Smooth muscle cell (in vitro differentiated cells): ENCODE results near the gene RFTN1. TPM values are rescaled to one million over a fixed set of nuclear protein-coding genes. Genes with fewer than 3 reads are reported as not detected.

Experiments
- DNase-seq: peaks from one replicate; lab custom pipeline; 2025; ENCODE audit not compliant: unreplicated experiment; lab: John Stamatoyannopoulos, UW
- H2AFZ ChIP-seq: fragments of 200-600 bp; sonication (generic); 2 replicates; pipeline ENCODE4 v1.6.0; 2016; ENCODE audit warnings: antibody characterized with exemption, low read depth, mild to moderate bottlenecking
- H3F3A ChIP-seq: fragments of 200-600 bp; sonication (generic); 2 replicates; pipeline ENCODE4 v1.6.0; 2017; ENCODE audit warnings: antibody characterized with exemption, low read depth
- H3K27ac ChIP-seq: fragments of 200-600 bp; sonication (generic); 2 replicates; pipeline ENCODE4 v1.5.1; 2016; ENCODE audit warnings: low read depth, mild to moderate bottlenecking
- H3K27me3 ChIP-seq: fragments of 200-600 bp; sonication (generic); 2 replicates; pipeline ENCODE4 v1.6.1; 2016; ENCODE audit warnings: low read depth, mild to moderate bottlenecking
- H3K36me3 ChIP-seq: fragments of 200-600 bp; sonication (generic); 2 replicates; pipeline ENCODE4 v1.5.1; 2016; ENCODE audit warnings: low read depth
- H3K4me1 ChIP-seq: fragments of 200-600 bp; sonication (generic); 2 replicates; pipeline ENCODE4 v1.5.1; 2016; ENCODE audit warnings: low read depth
- H3K4me2 ChIP-seq: fragments of 200-600 bp; sonication (generic); 2 replicates; pipeline ENCODE4 v1.6.0; 2016; ENCODE audit warnings: mild to moderate bottlenecking
- H3K4me3 ChIP-seq: fragments of 200-600 bp; sonication (generic); 2 replicates; pipeline ENCODE4 v1.5.1; 2016; ENCODE audit warnings: mild to moderate bottlenecking
- H3K79me2 ChIP-seq: fragments of 200-600 bp; sonication (generic); 2 replicates; pipeline ENCODE4 v1.6.0; 2016; ENCODE audit warnings: low read depth, mild to moderate bottlenecking
- H3K9ac ChIP-seq: fragments of 200-600 bp; sonication (generic); 2 replicates; pipeline ENCODE4 v1.6.0; 2016; ENCODE audit warnings: low read depth
- H3K9me3 ChIP-seq: fragments of 200-600 bp; sonication (generic); replicated peaks from 2 replicates; pipeline ENCODE4 v1.5.1; 2016; ENCODE audit warnings: low read depth
- H4K20me1 ChIP-seq: fragments of 200-600 bp; sonication (generic); 2 replicates; pipeline ENCODE4 v1.6.0; 2016; ENCODE audit warnings: low read depth
- WGBS: methylation state at CpG from one replicate; pipeline ENCODE4 v1.1.7; 2016; ENCODE audit warnings: low lambda C conversion rate; 5-methylcytosine and 5-hydroxymethylcytosine counted together
- polyA plus RNA-seq: library from polyadenylated mRNA; unstranded; fragments of >200 nt; fragmentation: Nextera tagmentation; extraction: Ambion mirVana; gene quantifications from 2 replicates; pipeline ENCODE4 v1.2.1, GENCODE V29; 2016
- total RNA-seq: library from RNA; depleted of rRNA; stranded (reverse); fragments of >200 nt; gene quantifications from 2 replicates; pipeline ENCODE4 v1.2.3, GENCODE V29; 2014
- TF ChIP-seq, protein P1 (sequence below): fragments of 200-600 bp; sonication (generic); IDR thresholded peaks from 2 replicates; pipeline ENCODE4 v1.5.1; 2017; ENCODE audit warnings: borderline replicate concordance, mild to moderate bottlenecking, antibody characterized with exemption; ENCODE audit not compliant: insufficient read depth, poor library complexity, severe bottlenecking

The RFTN1 gene
- total and polyA plus RNA-seq, 2 experiments from 2014 or later: 21.7 to 35.6 TPM

GRCh38 chr3:16354291-16354690, 159.2 kb downstream of the RFTN1 start:
- H4K20me1 ChIP-seq: no peaks in the 10 kb centered on the region
- H2AFZ ChIP-seq: no peak overlapping the region
- H3K79me2 ChIP-seq: no peaks in the 10 kb centered on the region
- TF ChIP-seq, protein P1, sequence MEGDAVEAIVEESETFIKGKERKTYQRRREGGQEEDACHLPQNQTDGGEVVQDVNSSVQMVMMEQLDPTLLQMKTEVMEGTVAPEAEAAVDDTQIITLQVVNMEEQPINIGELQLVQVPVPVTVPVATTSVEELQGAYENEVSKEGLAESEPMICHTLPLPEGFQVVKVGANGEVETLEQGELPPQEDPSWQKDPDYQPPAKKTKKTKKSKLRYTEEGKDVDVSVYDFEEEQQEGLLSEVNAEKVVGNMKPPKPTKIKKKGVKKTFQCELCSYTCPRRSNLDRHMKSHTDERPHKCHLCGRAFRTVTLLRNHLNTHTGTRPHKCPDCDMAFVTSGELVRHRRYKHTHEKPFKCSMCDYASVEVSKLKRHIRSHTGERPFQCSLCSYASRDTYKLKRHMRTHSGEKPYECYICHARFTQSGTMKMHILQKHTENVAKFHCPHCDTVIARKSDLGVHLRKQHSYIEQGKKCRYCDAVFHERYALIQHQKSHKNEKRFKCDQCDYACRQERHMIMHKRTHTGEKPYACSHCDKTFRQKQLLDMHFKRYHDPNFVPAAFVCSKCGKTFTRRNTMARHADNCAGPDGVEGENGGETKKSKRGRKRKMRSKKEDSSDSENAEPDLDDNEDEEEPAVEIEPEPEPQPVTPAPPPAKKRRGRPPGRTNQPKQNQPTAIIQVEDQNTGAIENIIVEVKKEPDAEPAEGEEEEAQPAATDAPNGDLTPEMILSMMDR: no peak
- H3K9me3 ChIP-seq: no peaks in the 10 kb centered on the region
- no peak for DNase-seq
- no peak overlapping the region for H3K4me3 ChIP-seq
- no peak overlapping the region for H3K4me2 ChIP-seq
- no peaks in the 10 kb centered on the region for H3K36me3 ChIP-seq
- H3K4me1 ChIP-seq: peaks cover 6% of the 10 kb centered on the region
- H3K27me3 ChIP-seq: no peaks in the 10 kb centered on the region
- H3F3A ChIP-seq: no peaks in the 10 kb centered on the region
- no peak overlapping the region for H3K9ac ChIP-seq
- H3K27ac ChIP-seq: no peak overlapping the region
- WGBS: 89% methylated on average over 3 of the region's 3 CpGs

DNA sequence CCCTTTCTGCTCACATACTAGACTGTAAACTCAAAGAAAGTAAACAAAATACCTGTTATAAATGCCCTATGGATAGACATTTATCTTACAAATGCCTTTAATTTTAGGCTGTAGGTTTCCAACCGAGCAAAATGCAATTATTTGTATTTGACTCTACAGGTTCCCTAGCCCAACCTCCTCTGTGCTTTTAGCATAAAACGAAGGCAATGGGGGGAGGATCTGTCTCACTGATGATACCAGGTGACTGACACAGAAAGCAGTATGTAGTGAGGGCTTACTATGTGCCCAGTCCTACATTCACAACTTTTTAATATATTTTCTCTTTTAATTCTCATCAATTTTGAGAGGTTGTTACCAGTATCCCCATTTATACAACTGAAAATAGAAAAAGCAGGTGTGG, 161.1 kb downstream of the RFTN1 start:
- Histone ChIP-seq H3F3A (no peaks in the 10 kb centered on the region), H3K4me2 (no peak overlapping the region), H3K4me1 (peaks cover 6% of the 10 kb centered on the region), H2AFZ (no peak overlapping the region), H3K27ac (no peak overlapping the region), H4K20me1 (no peaks in the 10 kb centered on the region), H3K79me2 (no peaks in the 10 kb centered on the region), H3K9me3 (no peaks in the 10 kb centered on the region), H3K4me3 (no peak overlapping the region), H3K27me3 (no peaks in the 10 kb centered on the region), H3K9ac (no peak overlapping the region), H3K36me3 (no peaks in the 10 kb centered on the region)
- TF ChIP-seq, protein P1: no peak
- DNase-seq: no peak
- WGBS: 56% methylated on average over 2 of the region's 2 CpGs

- no peak for DNase-seq
- H3K36me3 ChIP-seq: no peaks in the 10 kb centered on the region
- no peaks in the 10 kb centered on the region for H4K20me1 ChIP-seq
- no peak overlapping the region for H3K27ac ChIP-seq
- no peaks in the 10 kb centered on the region for H3K9me3 ChIP-seq
- no peak overlapping the region for H3K4me3 ChIP-seq
- peaks cover 6% of the 10 kb centered on the region for H3K4me1 ChIP-seq
- no peaks in the 10 kb centered on the region for H3K79me2 ChIP-seq
- TF ChIP-seq, protein P1: no peak
- no peaks in the 10 kb centered on the region for H3K27me3 ChIP-seq
- no peak overlapping the region for H3K4me2 ChIP-seq
- H3F3A ChIP-seq: no peaks in the 10 kb centered on the region
- no peak overlapping the region for H2AFZ ChIP-seq
- 97% methylated on average over 5 of the region's 5 CpGs for WGBS
- no peak overlapping the region for H3K9ac ChIP-seq
These were observed 162.7 kb downstream of the RFTN1 start for GRCh38 chr3:16350597-16351318.

DNA sequence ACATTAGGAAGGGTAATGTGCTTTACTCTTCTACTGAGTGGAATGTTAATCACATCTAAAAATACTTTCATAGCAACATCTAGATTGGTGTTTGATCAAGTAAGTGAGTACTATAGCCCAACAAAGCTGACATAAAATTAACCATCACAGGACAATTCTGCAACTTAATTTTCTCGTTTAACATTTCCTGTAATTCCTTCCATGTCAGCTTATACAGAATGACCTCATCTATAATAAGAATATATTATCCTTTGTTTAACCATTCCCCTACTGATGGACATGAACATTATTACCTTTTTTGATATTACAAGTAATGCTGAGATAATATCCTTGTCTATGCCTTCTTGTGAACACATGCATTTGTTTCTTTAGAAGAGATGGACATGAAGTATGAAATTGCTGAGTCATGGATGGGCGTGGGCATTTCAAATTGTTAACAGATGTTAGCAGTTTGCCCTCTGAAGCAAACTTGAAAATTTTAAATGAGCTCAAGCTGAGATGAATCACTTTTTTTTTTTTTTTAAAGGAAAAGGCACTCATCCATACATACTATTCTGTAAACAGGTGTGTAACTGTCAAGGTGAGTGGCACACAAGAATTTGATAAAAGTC, 163.4 kb downstream of the RFTN1 start:
- no peak overlapping the region for H3K27ac ChIP-seq
- no peak for DNase-seq

More for the DNA sequence above, 163.4 kb downstream of the RFTN1 start:
- H3K4me2 ChIP-seq: no peak overlapping the region
- H3K9me3 ChIP-seq: no peaks in the 10 kb centered on the region
- H3K9ac ChIP-seq: no peak overlapping the region
- H3K36me3 ChIP-seq: no peaks in the 10 kb centered on the region
- H3K4me3 ChIP-seq: no peak overlapping the region
- no peak overlapping the region for H2AFZ ChIP-seq
- TF ChIP-seq, protein P1: no peak
- H3K79me2 ChIP-seq: no peaks in the 10 kb centered on the region
- H3K27me3 ChIP-seq: no peaks in the 10 kb centered on the region
- no peaks in the 10 kb centered on the region for H3F3A ChIP-seq
- 44% methylated on average over 2 of the region's 2 CpGs for WGBS
- peaks cover 6% of the 10 kb centered on the region for H3K4me1 ChIP-seq
- H4K20me1 ChIP-seq: no peaks in the 10 kb centered on the region
